ENCODE measurements around the gene NSD1. TPM values are rescaled to one million over a fixed set of nuclear protein-coding genes. Genes with fewer than 3 reads are reported as not detected.

Gene NSD1
- total and polyA plus RNA-seq, 9 of the 15 experiments (the other 6 are each of a cell fraction or from before 2014, with no cell fraction given): 3.8 to 51.0 (median 24.7) TPM

- WGBS (ENCODE audit: insufficient coverage, low coverage, missing lambda C conversion rate): 95% methylated on average over 26 of the region's 30 CpGs
- Histone ChIP-seq H3K27me3 (ENCODE audit: control insufficient read depth in 2 of 2, insufficient read depth in 2 of 2, low read length in 2 of 2) (no peaks in the 10 kb centered on the region), H4K20me1 (replicated peaks; ENCODE audit: control insufficient read depth, insufficient read depth, low read length) (peaks cover 8% of the 10 kb centered on the region), H3K9ac (ENCODE audit: insufficient read depth in 1 of 2, low read depth in 2 of 2, low read length in 2 of 2) (peak overlapping the region; percentile 76 to 78; a peak in 2 of 4 replicates), H3K4me2 (ENCODE audit: insufficient read depth, low read length) (no peak overlapping the region), H3K4me1 (replicated peaks in 1 of 2; ENCODE audit: control insufficient read depth in 2 of 2, insufficient read depth in 2 of 2, low read length in 2 of 2) (peaks cover 15 to 29% of the 10 kb centered on the region in 2 experiments; a peak in 4 of 5 replicates), H3K9me1 (ENCODE audit: control insufficient read depth, insufficient read depth, low read length) (no peaks in the 10 kb centered on the region), H3K79me2 (ENCODE audit: control insufficient read depth, insufficient read depth, low read length) (no peaks in the 10 kb centered on the region), H3K4me3 (no peak overlapping the region), H3K27ac (ENCODE audit: extremely low read depth, low read depth, low read length) (peak overlapping the region; percentile 84; the same call in 2 of the 3 replicates), H3K9me3 (replicated peaks; ENCODE audit: control insufficient read depth, insufficient read depth, low read depth, low read length) (no peaks in the 10 kb centered on the region), H2AFZ (ENCODE audit: low read depth, low read length) (peak overlapping the region; percentile 93), H3K36me3 (ENCODE audit: control insufficient read depth, insufficient read depth, low read length) (no peaks in the 10 kb centered on the region)
- in situ Hi-C loops (cut with MboI): loop anchor here (10.0 to 25.0 kb wide), 2 partner anchors 337 to 1380 kb away; no protein-coding TSS in a partner anchor
- ChIA-PET POLR2A (interaction anchor here (0.8 to 2.0 kb wide), 3 partner anchors 16 to 160 kb away, joined by 3 to 6 read pairs (median 5); partner anchors contain the start of gene NSD1), CTCF (ENCODE audit: low intra/inter-chr PET ratio) (no interaction called here)
- FAIRE-seq: no peak
- DNase-seq (ENCODE audit: extremely low read depth in 1 of 4, low spot score in 3 of 4): no peak
- BruUV-seq (replicated peaks): no TSS peak
- ATAC-seq: no peak
- intact Hi-C loops (cut with micrococcal nuclease): loop anchor here (10.0 kb wide), 2 partner anchors 223 to 247 kb away; partner anchors contain the start of gene HK3
- TF ChIP-seq ZNF639 (CRISPR knock-in tag; conservative IDR thresholded peaks at IDR 0.05 in 1 of 2, IDR thresholded peaks at IDR 0.05 in 1 of 2): no peak
- 0 out of 2 replicates have a peak, but pooled peaks have one; percentile 8 for TF ChIP-seq THAP12 (CRISPR knock-in tag; IDR thresholded peaks at IDR 0.05)
- no peak for TF ChIP-seq KDM2B (CRISPR knock-in tag; IDR thresholded peaks at IDR 0.05)
- TF ChIP-seq PURB (CRISPR knock-in tag; IDR thresholded peaks at IDR 0.05; ENCODE audit: low read depth): no peak
- no peak for TF ChIP-seq ARNT (IDR thresholded peaks at IDR 0.05)
- no peak for TF ChIP-seq SIN3B (IDR thresholded peaks at IDR 0.05; ENCODE audit: low read depth)
- TF ChIP-seq MECOM (CRISPR knock-in tag; IDR thresholded peaks at IDR 0.05): no peak
- TF ChIP-seq FOXP4 (CRISPR knock-in tag; IDR thresholded peaks at IDR 0.05; ENCODE audit: borderline replicate concordance): no peak
- no peak for TF ChIP-seq CHAMP1 (IDR thresholded peaks at IDR 0.05)
- no peak for TF ChIP-seq XRCC5 (IDR thresholded peaks at IDR 0.05; ENCODE audit: low read depth, low read length)
Observed at GRCh38 chr5:177117441-177118045, 16.0 kb upstream of the NSD1 start.

All from K562 (cell line).